ENCODE measurements around the gene PRDM16. TPM values are rescaled to one million over a fixed set of nuclear protein-coding genes. Genes with fewer than 3 reads are reported as not detected.

The PRDM16 gene
- total RNA-seq, 1 experiment from 2014 or later: 1.4 TPM

- Histone ChIP-seq H3K27ac (no peak overlapping the region), H3K4me3 (no peak overlapping the region), H3K4me1 (no peaks in the 10 kb centered on the region), H3K27me3 (0 out of 2 replicates have a peak, but pooled peaks cover 5% of the 10 kb centered on the region), H3K9me3 (replicated peaks) (no peaks in the 10 kb centered on the region), H3K36me3 (no peaks in the 10 kb centered on the region)
- DNase-seq: no peak
Measured at GRCh38 chr1:3387401-3387800, 318.4 kb downstream of the PRDM16 start.

GRCh38 chr1:3389093-3389833, 320.3 kb downstream of the PRDM16 start:
- Histone ChIP-seq H3K27ac (no peak overlapping the region), H3K4me3 (no peak overlapping the region), H3K36me3 (no peaks in the 10 kb centered on the region), H3K4me1 (peaks cover 5% of the 10 kb centered on the region; the same call in 1 of the 2 replicates), H3K27me3 (0 out of 2 replicates have a peak, but pooled peaks cover 7% of the 10 kb centered on the region), H3K9me3 (replicated peaks) (no peaks in the 10 kb centered on the region)
- DNase-seq: no peak

GRCh38 chr1:3390291-3390690, 321.3 kb downstream of the PRDM16 start:
- Histone ChIP-seq H3K9me3 (replicated peaks) (no peaks in the 10 kb centered on the region), H3K27ac (no peak overlapping the region), H3K36me3 (no peaks in the 10 kb centered on the region), H3K4me3 (no peak overlapping the region), H3K4me1 (peaks cover 5% of the 10 kb centered on the region; the same call in 1 of the 2 replicates), H3K27me3 (0 out of 2 replicates have a peak, but pooled peaks cover 7% of the 10 kb centered on the region)
- no peak for DNase-seq

- Histone ChIP-seq H3K4me1 (peaks cover 5% of the 10 kb centered on the region; the same call in 1 of the 2 replicates), H3K4me3 (no peak overlapping the region), H3K9me3 (replicated peaks) (no peaks in the 10 kb centered on the region), H3K36me3 (no peaks in the 10 kb centered on the region), H3K27me3 (0 out of 2 replicates have a peak, but pooled peaks cover 7% of the 10 kb centered on the region), H3K27ac (no peak overlapping the region)
- DNase-seq: no peak
Measured at GRCh38 chr1:3391711-3392110, 322.7 kb downstream of the PRDM16 start.

GRCh38 chr1:3393024-3393986, 324.3 kb downstream of the PRDM16 start:
- Histone ChIP-seq H3K4me1 (peaks cover 5% of the 10 kb centered on the region; the same call in 1 of the 2 replicates), H3K27me3 (0 out of 2 replicates have a peak, but pooled peaks cover 7% of the 10 kb centered on the region), H3K27ac (peak overlapping the region; percentile 13; the same call in 1 of the 2 replicates), H3K36me3 (no peaks in the 10 kb centered on the region), H3K4me3 (no peak overlapping the region; the same call in 1 of the 2 replicates), H3K9me3 (replicated peaks) (no peaks in the 10 kb centered on the region)
- DNase-seq: peak in 1 of 2 experiments; percentile 45

GRCh38 chr1:3393987-3394920, 325.3 kb downstream of the PRDM16 start:
- no peaks in the 10 kb centered on the region for H3K9me3 ChIP-seq (replicated peaks)
- H3K4me3 ChIP-seq: no peak overlapping the region
- no peak overlapping the region for H3K27ac ChIP-seq
- no peak for DNase-seq
- no peaks in the 10 kb centered on the region for H3K36me3 ChIP-seq
- H3K4me1 ChIP-seq: peaks cover 5% of the 10 kb centered on the region; the same call in 1 of the 2 replicates
- 0 out of 2 replicates have a peak, but pooled peaks cover 7% of the 10 kb centered on the region for H3K27me3 ChIP-seq

GRCh38 chr1:3396411-3396810, 327.4 kb downstream of the PRDM16 start:
- Histone ChIP-seq H3K27ac (no peak overlapping the region), H3K36me3 (no peaks in the 10 kb centered on the region), H3K27me3 (0 out of 2 replicates have a peak, but pooled peaks cover 7% of the 10 kb centered on the region), H3K4me1 (peaks cover 5% of the 10 kb centered on the region; the same call in 1 of the 2 replicates), H3K9me3 (replicated peaks) (no peaks in the 10 kb centered on the region), H3K4me3 (no peak overlapping the region)
- no peak for DNase-seq

- H3K4me3 ChIP-seq: no peak overlapping the region
- H3K36me3 ChIP-seq: no peaks in the 10 kb centered on the region
- DNase-seq: no peak
- 0 out of 2 replicates have a peak, but pooled peaks cover 3% of the 10 kb centered on the region for H3K27me3 ChIP-seq
- no peak overlapping the region for H3K27ac ChIP-seq
- H3K4me1 ChIP-seq: peaks cover 5% of the 10 kb centered on the region; the same call in 1 of the 2 replicates
- no peaks in the 10 kb centered on the region for H3K9me3 ChIP-seq (replicated peaks)
Measured at GRCh38 chr1:3397311-3397710, 328.3 kb downstream of the PRDM16 start.

- peaks cover 7% of the 10 kb centered on the region for H3K27me3 ChIP-seq
- H3K4me1 ChIP-seq: peaks cover 4% of the 10 kb centered on the region
- no peak overlapping the region for H3K4me3 ChIP-seq
- H3K9me3 ChIP-seq (replicated peaks): no peaks in the 10 kb centered on the region
- H3K27ac ChIP-seq: no peak overlapping the region
- H3K36me3 ChIP-seq: no peaks in the 10 kb centered on the region
- no peak for DNase-seq
Measured at GRCh38 chr1:3398396-3399140, 329.6 kb downstream of the PRDM16 start.

- H3K27ac ChIP-seq: no peak overlapping the region
- no peak overlapping the region for H3K4me3 ChIP-seq
- H3K4me1 ChIP-seq: peaks cover 9% of the 10 kb centered on the region
- no peak for DNase-seq
- no peaks in the 10 kb centered on the region for H3K36me3 ChIP-seq
- H3K9me3 ChIP-seq (replicated peaks): no peaks in the 10 kb centered on the region
- peaks cover 14% of the 10 kb centered on the region for H3K27me3 ChIP-seq
Measured at GRCh38 chr1:3399732-3400131, 330.7 kb downstream of the PRDM16 start.

GRCh38 chr1:3401585-3402257, 332.7 kb downstream of the PRDM16 start:
- DNase-seq: no peak
- no peak overlapping the region for H3K4me3 ChIP-seq
- peaks cover 9% of the 10 kb centered on the region for H3K4me1 ChIP-seq
- peaks cover 14% of the 10 kb centered on the region for H3K27me3 ChIP-seq
- H3K27ac ChIP-seq: no peak overlapping the region
- no peaks in the 10 kb centered on the region for H3K9me3 ChIP-seq (replicated peaks)
- H3K36me3 ChIP-seq: no peaks in the 10 kb centered on the region

GRCh38 chr1:3402258-3403010, 333.4 kb downstream of the PRDM16 start:
- peaks cover 14% of the 10 kb centered on the region for H3K27me3 ChIP-seq
- no peak overlapping the region for H3K4me3 ChIP-seq

More at GRCh38 chr1:3402258-3403010, 333.4 kb downstream of the PRDM16 start:
- H3K9me3 ChIP-seq (replicated peaks): no peaks in the 10 kb centered on the region
- peaks cover 9% of the 10 kb centered on the region for H3K4me1 ChIP-seq
- H3K36me3 ChIP-seq: no peaks in the 10 kb centered on the region
- H3K27ac ChIP-seq: no peak overlapping the region
- DNase-seq: peak in 1 of 2 experiments; percentile 24
